NCI-H1105 treated with DMSO at 0.1 percent for 48 hours (cell line): ENCODE measurements around the gene OR51M1.
"Not testable (repeated sequence)": the region's sequence is repeated elsewhere in the genome, so short reads cannot be mapped to it uniquely, and the experiment has no call there.

Experiments
- DNase-seq: peaks from one replicate; lab custom pipeline; 2025; lab: John Stamatoyannopoulos, UW

OR51M1 gene, protein sequence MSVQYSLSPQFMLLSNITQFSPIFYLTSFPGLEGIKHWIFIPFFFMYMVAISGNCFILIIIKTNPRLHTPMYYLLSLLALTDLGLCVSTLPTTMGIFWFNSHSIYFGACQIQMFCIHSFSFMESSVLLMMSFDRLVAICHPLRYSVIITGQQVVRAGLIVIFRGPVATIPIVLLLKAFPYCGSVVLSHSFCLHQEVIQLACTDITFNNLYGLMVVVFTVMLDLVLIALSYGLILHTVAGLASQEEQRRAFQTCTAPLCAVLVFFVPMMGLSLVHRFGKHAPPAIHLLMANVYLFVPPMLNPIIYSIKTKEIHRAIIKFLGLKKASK

DNA sequence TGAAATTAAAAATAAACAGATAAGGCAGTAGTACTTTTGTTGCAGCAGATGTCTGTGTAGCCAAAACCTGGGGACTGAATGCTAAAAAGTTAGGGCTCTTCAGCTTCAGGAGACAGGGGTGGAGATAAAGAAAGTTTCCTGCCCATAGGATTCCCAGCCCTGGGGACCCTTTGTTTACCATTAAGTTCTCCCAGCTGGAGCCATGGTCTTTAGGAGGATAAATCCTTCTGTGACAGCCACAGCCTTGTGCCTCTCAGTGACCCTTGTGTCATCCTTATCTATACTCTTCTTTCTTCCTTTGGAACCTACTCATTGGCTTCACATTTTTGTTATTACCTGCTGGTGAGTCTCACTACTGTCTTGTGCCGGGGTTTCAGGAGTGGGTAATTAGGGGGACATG, at the start of gene OR51M1:
TSS of gene OR51M1 (plus strand) at position 237 of the 400 bp plus-strand sequence. CDS start 5,587 bp downstream, outside the sequence.
- DNase-seq, result no peak

DNA sequence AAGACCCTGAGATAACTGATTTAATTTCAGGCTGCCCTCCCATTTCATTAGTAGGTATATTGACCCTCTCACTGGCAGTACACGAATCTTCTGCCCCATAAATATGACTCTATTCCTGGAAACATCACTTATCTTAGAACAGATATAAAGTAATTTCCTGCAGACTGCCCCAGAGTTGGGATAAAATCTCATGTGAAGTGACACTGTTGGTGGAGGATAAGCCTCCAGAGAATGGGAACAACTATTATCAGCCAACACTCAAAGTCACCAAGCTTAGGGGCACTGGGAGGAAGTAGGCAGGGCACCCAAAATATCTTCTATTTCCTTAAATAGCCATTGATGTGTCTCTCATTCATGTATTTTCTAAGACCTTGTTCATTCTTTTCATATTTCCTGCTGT, 48.4 kb upstream of the OR51M1 start:
- no peak for DNase-seq

DNA sequence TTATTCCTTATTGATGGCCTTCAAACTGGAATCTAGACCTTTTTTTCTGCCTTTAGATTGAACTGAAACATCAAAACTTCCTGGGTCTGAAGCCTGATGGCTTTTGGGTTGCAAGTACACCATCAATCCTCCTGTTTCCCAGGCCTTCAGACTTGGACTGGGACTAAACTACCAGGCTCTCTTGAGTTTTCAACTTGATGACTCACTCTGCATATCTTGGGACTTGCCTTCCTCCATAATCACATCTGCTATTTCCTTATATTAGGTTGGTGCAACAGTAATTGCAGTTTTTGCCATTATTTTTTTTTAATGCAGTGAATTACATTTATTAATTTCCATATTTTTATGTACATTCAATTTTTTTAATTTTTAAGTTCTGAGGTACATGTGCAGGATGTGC, 47.3 kb upstream of the OR51M1 start:
- no peak for DNase-seq

DNA sequence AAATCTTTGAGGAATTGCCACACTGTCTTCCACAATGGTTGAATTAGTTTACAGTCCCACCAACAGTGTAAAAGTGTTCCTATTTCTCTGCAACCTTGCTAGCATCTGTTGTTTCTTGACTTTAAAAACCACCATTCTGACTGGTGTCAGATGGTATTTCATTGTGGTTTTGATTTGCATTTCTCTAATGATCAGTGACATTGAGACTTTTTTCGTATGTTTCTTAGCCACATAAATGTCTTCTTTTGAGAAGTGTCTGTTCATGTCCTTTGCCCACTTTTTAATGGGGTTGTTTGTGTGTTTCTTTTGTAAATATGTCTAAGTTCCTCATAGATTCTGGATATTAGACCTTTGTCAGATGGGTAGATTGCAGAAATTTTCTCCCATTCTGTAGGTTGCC, 46.4 kb upstream of the OR51M1 start:
- not testable (repeated sequence) for DNase-seq

DNA sequence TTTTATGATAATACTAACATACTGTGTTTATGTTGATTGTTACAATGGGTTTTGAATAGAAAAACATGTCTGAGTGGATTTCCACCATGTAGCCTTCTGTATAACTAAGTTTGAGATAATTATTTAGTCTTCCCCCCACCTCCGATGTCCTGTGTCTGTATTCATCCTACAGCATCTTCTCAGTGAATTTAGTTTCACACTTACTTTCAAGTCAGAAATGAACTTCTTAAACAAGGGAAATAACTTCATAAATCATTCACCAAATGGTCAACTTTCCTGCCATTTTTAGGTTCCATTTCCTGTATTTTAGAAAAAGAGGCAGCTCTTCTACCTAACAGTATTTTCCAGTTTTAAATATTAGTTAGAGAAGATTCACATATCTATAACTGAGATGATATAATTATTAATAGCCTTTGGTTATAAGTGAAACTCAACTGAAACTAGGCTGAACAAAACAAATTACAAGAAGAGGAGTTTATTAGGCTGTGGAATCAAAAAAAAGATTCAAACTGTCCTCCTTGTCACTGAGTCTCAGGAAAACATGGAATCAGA, 43.8 kb upstream of the OR51M1 start:
- DNase-seq, result no peak

DNA sequence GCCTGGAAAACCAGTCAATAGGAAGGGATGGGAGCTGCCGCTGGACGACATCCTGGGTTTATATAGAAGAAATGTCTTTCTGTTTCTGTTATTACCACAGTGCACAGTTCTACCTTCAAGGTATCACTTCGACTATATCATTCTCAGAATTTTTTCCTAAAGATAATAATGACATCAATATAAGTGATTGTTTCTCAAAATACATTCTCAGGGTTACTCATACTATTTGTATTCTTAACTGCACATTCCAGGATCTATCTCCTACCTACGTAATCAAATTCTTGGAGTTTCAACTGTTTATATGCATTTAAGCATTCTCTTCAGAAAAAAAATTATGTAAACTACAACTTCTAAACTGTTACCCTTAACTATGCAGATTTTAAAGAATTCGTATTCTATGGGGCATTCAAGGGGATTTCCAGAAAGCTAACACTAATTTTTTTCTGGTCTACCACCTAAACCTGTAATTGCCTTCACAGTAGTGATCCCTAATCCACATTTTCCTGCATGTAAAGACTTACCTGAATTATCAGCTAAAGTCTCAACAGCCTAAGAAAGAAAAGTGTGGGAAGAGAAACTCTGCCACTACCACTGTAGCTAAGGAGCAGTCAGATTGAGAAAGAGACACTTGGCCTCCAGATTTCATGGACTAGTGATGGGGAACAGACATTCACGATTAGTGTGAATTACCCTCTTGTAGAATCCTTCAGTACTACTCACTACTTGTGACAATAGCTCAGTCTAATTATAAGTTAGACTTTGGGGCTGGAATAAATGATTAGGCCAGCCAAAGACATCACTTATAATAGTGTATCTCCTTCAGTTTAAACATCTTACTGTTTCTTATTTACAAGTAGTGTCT, 39.9 kb upstream of the OR51M1 start, which contains the start of gene OR51B5:
TSS of gene OR51B5 (minus strand) at position 51 of the 862 bp plus-strand sequence. CDS start at position 51, 0 bp downstream.
- DNase-seq, result no peak

DNA sequence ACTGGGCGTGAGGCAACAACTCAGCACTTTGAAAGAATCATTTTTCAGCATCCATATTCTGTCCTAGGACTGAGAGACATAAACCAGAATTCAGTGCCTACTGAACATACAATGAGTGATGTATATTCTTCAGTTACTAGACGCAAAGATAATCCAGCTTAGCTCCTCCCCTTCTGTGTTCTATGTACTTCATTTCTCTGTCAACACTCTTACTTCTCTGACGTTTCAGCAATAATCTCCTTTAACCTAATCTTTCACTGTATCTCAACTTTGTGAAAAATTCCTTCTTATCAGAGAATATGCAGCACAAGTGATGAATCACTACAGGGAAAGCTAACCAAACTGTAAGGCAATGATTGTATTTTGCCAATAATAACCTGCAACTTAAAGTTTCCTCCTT, 37.8 kb upstream of the OR51M1 start:
- DNase-seq, result no peak

DNA sequence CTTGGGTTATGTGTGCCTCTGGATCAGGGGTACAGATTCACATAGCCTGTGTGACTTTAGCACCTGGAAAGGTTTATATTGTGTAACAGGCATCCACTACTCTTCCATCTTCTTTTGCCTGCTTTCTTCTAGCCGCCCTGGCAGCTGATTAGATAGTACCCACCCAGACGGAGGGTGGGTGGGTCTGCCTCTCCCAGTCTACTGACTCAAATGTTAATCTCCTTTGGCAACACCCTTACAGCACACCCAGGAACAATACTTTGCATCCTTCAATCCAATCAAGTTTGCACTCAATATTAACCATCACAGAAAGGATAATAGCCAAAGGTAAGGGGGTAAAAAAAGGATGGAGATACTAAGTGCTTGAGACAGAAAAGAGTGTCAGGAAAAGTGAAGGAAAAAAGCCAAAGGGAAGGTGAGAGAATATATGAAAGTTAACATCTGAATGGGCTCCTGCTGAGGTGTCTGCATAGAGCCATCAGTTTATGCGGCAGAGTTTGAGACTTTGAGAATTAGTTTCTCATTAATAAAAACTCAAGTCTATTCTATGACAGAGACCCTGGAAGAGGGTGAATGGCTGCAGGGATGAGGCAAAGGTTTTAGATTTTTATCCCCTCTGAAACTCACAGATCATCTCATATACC, 34.9 kb upstream of the OR51M1 start:
- DNase-seq, result no peak

DNA sequence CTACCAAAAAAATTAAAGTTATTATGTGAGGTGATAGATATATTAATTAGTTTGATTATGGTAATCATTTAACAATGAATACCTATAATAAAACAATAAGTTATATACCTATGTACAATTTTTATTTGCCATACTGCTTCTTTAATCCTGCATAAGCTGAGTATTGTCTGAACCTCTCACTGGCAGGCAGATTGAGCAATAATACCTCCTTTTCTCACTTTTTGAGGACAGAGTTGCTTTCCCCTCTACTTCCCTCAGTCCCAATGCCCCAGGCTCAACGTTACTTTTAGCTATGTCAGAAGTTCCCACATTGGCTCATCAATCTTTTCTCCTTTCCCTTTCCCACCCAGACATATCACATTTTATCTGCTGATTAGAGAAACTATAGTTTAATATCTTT, 34.1 kb upstream of the OR51M1 start:
- DNase-seq, result no peak

DNA sequence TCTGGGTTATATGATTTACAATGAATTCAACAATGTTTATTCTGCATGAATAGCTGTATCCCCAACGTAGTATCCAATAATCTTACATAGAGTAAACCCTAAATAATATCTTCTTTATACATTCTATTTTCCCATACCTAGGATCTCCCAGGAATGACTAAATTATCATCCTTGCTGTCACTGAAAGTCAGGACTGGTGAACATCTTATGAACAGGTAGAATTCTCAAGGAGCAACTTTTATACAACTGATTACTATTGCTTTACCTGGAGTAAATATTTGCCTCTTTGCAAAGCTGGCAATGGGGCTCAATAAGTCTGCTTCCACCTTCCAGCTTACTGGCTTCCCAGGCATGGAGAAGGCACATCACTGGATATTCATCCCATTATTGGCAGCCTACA, 32.4 kb upstream of the OR51M1 start, which contains the start of gene OR51B6:
TSS of gene OR51B6 (plus strand) at position 301 of the 400 bp plus-strand sequence. CDS start at position 301, 0 bp downstream.
- DNase-seq, result no peak

DNA sequence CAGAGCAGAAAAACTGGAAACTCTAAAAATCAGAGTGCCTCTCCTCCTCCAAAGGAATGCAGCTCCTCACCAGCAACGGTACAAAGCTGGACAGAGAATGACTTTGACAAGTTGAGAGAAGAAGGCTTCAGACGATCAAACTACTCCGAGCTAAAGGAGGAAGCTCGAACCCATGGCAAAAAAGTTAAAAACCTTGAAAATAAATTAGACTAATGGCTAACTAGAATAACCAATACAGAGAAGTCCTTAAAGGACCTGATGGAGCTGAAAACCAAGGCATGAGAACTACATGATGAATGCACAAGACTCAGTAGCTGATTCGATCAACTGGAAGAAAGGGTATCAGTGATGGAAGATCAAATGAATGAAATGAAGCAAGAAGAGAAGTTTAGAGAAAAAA, 27.6 kb upstream of the OR51M1 start:
- DNase-seq, result not testable (repeated sequence)

DNA sequence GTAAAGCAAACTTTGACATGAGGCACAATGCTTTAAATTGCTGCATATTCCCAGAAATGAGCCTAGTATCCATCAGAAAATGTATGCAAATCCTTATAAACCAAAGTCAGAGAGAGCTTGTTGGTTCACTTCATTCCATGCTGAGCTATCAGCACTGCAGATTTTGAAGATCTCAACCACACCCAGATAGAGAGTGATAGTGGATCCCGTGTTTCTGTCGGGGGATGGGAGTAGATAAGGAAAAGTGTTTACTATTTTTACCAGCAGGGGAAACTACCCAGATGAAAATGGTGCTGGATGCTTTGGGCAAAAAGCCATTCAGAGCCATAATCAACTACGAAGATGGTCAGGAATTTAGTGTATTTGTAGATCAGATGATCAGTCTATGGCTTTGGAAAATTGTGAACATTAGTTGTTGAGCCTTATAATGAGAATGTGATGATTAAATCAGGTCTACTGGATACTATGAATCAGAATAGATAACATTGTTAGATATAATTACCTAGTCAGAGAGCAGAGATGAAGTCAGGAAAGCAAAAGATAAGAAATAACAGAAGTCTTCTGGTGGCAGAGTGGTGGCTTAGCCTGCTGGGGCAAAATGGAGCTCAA, 21.5 kb upstream of the OR51M1 start:
- DNase-seq, result no peak

DNA sequence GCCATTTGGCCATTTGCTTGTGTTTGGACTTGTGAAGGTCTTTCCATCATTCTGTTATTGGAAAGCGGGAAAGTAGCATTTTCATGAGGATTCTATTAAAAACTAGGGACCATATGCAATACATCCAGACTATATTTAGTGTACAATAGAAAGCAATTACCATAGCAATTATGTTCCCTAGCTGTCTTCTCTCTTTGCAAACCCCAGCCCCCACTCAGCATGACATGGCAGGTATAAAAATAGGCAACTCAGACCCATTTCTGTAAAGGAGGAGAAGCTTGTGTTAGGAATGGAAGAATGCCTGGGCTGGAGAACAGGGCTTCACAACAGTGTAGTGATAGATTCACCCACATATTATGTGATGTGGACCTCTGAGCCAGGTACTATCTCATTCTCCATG, 19.9 kb upstream of the OR51M1 start:
- DNase-seq, result no peak

DNA sequence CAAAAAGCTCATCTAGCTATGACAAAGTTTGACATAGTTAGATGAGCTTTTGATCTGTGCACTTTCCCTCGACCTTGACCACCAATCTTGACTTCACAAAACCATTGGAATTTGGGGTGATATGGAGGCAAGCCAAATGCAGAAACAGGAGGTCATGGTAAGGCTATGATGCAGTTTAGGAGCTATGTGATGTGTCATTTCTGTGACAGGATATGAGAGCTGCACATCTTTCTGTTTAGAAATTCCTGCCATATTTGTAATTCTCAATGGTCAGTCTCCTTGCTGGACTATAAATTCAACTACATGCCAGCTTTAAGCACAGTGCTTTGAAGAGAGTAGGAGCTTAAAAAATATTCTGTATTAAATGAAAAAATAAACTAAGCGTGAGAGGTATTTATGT, 19.4 kb upstream of the OR51M1 start:
- DNase-seq, result no peak

DNA sequence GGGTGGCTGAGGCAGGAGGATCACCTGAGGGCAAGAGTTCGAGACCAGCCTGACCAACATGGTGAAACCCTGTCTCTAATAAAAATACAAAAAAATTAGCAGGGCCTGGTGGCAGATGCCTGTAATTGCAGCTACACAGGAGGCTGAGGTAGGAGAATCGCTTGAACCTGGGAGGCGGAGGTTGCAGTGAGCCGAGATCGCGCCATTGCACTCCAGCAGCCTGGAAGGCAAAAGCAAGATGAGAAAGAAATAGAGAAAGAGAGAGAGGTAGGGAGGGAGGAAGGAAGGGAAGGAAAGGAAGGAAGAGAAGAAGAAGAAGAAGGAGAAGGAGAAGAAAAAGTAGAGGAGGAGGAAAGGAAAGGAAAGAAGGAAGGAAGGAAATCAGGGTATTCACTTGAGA, 17.2 kb upstream of the OR51M1 start:
- DNase-seq, result not testable (repeated sequence)

DNA sequence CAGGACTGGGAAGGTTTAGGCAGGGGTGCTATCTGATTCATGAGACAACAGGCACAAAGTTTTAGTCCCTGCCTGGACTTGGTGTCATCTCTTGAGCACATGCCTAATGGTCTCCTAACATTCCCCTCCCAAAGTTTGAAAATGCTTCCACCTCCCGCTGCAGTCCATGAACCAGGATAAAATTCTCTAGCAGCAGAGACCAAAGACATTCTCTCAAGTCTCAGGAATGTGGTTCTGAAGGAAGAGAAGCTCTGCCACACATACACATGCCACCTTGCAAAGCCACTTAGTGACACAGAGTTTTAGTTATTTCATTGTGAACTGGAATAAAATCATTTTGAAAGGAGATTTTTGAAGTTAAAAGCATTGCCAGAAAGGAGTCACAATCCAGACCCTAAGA, 16.8 kb upstream of the OR51M1 start:
- DNase-seq, result no peak

DNA sequence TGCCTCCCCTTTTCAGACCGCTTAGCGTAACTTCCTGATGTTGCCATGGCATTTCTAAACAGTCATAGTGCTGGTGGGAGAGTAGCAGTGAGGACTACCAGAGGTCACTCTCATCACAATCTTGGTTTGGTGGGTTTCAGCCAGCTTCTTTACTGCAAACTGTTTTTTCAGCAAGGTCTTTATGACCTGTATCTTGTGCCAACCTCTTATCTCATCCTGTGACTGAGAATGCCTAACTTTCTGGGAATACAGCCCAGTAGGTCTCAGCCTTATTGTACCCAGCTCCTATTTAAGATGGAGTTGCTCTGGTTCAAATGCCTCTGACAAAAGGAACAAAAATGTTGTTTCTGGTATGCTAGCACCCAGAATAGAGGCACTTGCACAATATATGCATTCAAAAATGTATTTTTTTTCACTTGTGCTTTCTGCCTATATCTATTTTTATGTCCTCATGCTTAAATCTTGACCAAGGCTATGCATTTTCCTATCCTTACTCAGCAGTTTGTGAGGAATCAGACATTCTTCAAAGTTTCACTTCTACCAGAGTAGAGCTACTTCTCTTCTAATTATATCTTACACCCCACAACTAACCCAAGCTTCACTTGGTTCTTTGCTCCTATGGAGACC, 16.1 kb upstream of the OR51M1 start:
- DNase-seq, result no peak

DNA sequence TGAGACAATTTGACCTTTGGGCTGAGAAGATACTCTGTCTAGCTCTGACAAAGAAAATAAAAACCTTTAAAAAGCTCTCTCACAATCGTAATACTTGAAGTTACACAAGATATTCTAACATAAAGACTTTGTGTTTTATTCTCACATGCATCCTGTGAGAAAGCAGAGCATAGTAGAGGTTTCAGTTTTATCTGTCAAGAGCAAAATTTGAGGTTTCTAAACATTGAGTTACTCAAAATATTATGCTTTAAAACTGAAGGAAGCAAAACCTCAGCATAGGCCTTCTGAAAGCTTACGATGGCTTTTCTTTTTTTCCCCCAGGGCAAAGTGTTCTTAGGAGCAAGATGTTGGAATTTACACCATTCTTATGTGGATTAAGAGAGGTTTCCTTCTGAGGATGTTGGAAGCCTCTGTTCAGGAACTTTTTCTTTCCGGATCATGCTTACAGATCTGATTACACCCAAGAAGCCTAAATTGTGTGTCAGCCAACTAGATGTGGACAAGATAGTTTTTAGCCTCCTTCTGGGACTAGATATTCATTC, 15.0 kb upstream of the OR51M1 start:
- DNase-seq, result no peak

DNA sequence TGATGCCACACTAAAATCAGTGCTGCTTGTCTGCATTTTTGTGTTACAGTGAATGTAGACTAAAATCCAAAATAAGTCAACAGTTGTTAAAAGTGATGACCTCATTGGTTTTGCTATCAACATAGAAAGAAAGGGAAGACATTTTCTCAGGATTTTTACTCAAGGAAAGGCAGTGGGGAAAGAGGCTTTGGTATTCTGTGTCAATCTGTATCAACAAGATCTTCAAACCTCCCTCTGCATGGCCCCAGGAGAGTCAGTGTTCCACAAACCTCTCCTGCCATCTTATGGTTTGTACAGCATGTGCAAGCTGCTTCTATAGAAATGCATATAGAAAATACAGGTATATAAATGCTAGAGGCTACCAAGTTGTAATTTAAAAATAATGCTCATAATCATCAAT, 13.8 kb upstream of the OR51M1 start:
- no peak for DNase-seq

DNA sequence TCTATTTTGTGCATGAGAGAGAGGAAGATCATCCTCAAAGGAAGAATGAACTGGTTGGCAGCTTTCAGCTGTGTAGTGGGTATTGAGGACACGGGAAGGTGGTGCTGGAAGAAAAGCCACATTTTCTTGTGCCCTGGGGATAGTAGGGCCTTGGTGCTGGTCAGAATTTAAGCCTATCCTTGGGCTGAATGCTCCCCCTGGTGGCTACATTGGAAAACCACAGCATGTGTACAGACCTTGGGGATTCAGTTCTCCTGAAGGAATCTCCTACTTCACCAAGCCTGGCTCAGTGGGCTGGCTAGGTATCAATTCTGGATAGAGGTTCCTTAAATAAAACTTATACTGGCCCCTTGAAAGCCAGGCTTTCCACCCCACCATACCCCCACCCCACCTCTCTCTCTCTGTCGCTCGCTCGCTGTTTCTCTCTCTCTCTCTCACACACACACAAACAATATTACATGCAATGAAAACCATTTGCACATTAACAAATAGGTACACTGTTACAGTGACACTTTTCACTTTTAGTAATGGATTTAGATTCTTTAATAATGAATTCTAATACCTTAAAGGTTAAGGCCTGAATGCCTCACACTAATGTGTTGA, 2.8 kb upstream of the OR51M1 start:
- DNase-seq, result peak; percentile 56

DNA sequence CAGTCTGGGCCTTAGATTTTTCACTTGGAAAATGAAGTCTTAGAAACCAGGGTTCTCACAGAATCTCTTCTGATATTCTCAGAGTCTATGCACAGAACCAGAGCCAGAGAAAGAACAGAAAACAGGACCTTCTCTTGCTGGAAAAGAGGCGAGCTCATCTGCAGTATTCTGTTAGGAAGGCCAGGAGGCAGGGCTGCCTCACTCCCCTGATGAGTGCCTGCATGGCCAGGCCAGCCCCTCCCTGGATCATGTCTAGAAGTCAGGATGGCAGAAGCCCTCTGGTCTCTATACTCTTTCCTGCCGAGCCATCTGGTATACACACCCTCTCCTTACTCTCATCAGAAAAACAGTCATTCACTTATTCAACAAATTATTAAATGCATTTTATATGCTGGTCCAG, 723 bp downstream of the OR51M1 start:
- DNase-seq, result no peak
